SK-N-SH treated with all-trans-retinoic acid at 6 μM for 48 hours (cell line): ENCODE results near the gene HS6ST3.

Experiments
- ATAC-seq: fragments of 200-7000 bp; cut with Tn5 transposase; 3 replicates; pipeline ENCODE4 v1.9.1; 2020; ENCODE audit warnings: mild to moderate bottlenecking, moderate library complexity
- ARNTL ChIP-seq: fragments of 450-650 bp; formaldehyde crosslinking; IDR thresholded peaks from 2 replicates; pipeline ENCODE4 v1.5.0; 2020; ENCODE audit warnings: low read depth, mild to moderate bottlenecking, moderate library complexity, borderline replicate concordance
- BACH2 ChIP-seq: fragments of 250-450 bp; sonication (Bioruptor Pico); IDR thresholded peaks from 2 replicates; pipeline ENCODE4 v1.9.0; 2021; ENCODE audit warnings: mild to moderate bottlenecking, borderline replicate concordance
- CSDC2 ChIP-seq: fragments of 250-450 bp; sonication (Bioruptor Pico); IDR thresholded peaks from 2 replicates; pipeline ENCODE4 v1.5.0; 2020; ENCODE audit warnings: mild to moderate bottlenecking, moderate library complexity
- CSRNP3 ChIP-seq: fragments of 250-450 bp; sonication (Bioruptor Pico); IDR thresholded peaks from 2 replicates; pipeline ENCODE4 v1.5.1; 2021; ENCODE audit warnings: mild to moderate bottlenecking, moderate library complexity
- GLIS3 ChIP-seq: fragments of 250-450 bp; sonication (Bioruptor Pico); IDR thresholded peaks from 2 replicates; pipeline ENCODE4 v1.5.0; 2020; ENCODE audit warnings: mild to moderate bottlenecking, moderate library complexity
- ISL1 ChIP-seq: fragments of 250-450 bp; sonication (Bioruptor Pico); IDR thresholded peaks from 2 replicates; pipeline ENCODE4 v2.1.2; 2022; ENCODE audit warnings: mild to moderate bottlenecking, moderate library complexity
- PATZ1 ChIP-seq: fragments of 250-450 bp; sonication (Bioruptor Pico); IDR thresholded peaks from 2 replicates; pipeline ENCODE4 v1.8.0; 2020; ENCODE audit warnings: mild to moderate bottlenecking, moderate library complexity, borderline replicate concordance
- PPARA ChIP-seq: fragments of 250-450 bp; sonication (Bioruptor Pico); IDR thresholded peaks from 2 replicates; pipeline ENCODE4 v1.5.0; 2020; ENCODE audit warnings: mild to moderate bottlenecking, borderline replicate concordance
- TOX ChIP-seq: fragments of 250-450 bp; sonication (Bioruptor Pico); IDR thresholded peaks from 2 replicates; pipeline ENCODE4 v1.8.0; 2021; ENCODE audit warnings: mild to moderate bottlenecking, moderate library complexity, borderline replicate concordance
- TSHZ2 ChIP-seq: fragments of 250-450 bp; sonication (Bioruptor Pico); IDR thresholded peaks from 2 replicates; pipeline ENCODE4 v1.5.0; 2020; ENCODE audit warnings: mild to moderate bottlenecking, moderate library complexity
- ZC3H10 ChIP-seq: fragments of 250-450 bp; sonication (Bioruptor Pico); IDR thresholded peaks from 2 replicates; pipeline ENCODE4 v1.5.1; 2021; ENCODE audit warnings: mild to moderate bottlenecking, moderate library complexity
- ZFP3 ChIP-seq: fragments of 250-450 bp; sonication (Bioruptor Pico); IDR thresholded peaks from 2 replicates; pipeline ENCODE4 v1.5.0; 2020; ENCODE audit warnings: mild to moderate bottlenecking, moderate library complexity
- ZFP30 ChIP-seq: fragments of 450-650 bp; formaldehyde crosslinking; IDR thresholded peaks from 2 replicates; pipeline ENCODE4 v1.5.0; 2022; ENCODE audit warnings: mild to moderate bottlenecking, moderate library complexity
- ZNF70 ChIP-seq: fragments of 450-650 bp; formaldehyde crosslinking; IDR thresholded peaks from 2 replicates; pipeline ENCODE4 v1.5.0; 2020; ENCODE audit warnings: mild to moderate bottlenecking, moderate library complexity
- ZNF8 ChIP-seq: fragments of 450-650 bp; formaldehyde crosslinking; IDR thresholded peaks from 2 replicates; pipeline ENCODE4 v1.5.0; 2020; ENCODE audit warnings: mild to moderate bottlenecking, moderate library complexity

HS6ST3 gene

GRCh38 chr13:96862093-96862492 is 772.2 kb downstream of the HS6ST3 start:
- no peak for ATAC-seq
- no peak for TF ChIP-seq ISL1 (CRISPR knock-in tag)
- TF ChIP-seq TSHZ2 = no peak
- TF ChIP-seq ZNF8 (CRISPR knock-in tag) = no peak
- TF ChIP-seq PATZ1 (CRISPR knock-in tag) = no peak
- no peak for TF ChIP-seq ZFP30
- TF ChIP-seq ZNF70 (CRISPR knock-in tag) = no peak
- no peak for TF ChIP-seq BACH2
- TF ChIP-seq ARNTL (CRISPR knock-in tag) = no peak
- no peak for TF ChIP-seq GLIS3 (CRISPR knock-in tag)
- no peak for TF ChIP-seq PPARA

- TF ChIP-seq TSHZ2 (no peak), ZFP3 (CRISPR knock-in tag) (no peak), CSRNP3 (CRISPR knock-in tag) (no peak), ZFP30 (no peak), CSDC2 (no peak), TOX (CRISPR knock-in tag) (no peak)
- ATAC-seq = no peak
Observed at GRCh38 chr13:96862999-96863398, 773.1 kb downstream of the HS6ST3 start.

GRCh38 chr13:96871469-96871868 is 781.6 kb downstream of the HS6ST3 start:
- ATAC-seq = no peak
- TF ChIP-seq ZC3H10 (no peak), ZFP3 (CRISPR knock-in tag) (no peak), ZNF70 (CRISPR knock-in tag) (no peak), ARNTL (CRISPR knock-in tag) (no peak), CSDC2 (no peak)

GRCh38 chr13:96880419-96880818 is 790.5 kb downstream of the HS6ST3 start:
- TF ChIP-seq ISL1 (CRISPR knock-in tag) (no peak), CSRNP3 (CRISPR knock-in tag) (no peak), PPARA (no peak)
- ATAC-seq = no peak
